ENCODE measurements around the gene RARRES2.

GRCh38 chr7:150322114-150322832 lies 19.2 kb downstream of the RARRES2 start:
- TF ChIP-seq EGR1 (IDR thresholded peaks at IDR 0.05) = no peak
- no peak for TF ChIP-seq MAX (IDR thresholded peaks at IDR 0.05)
- TF ChIP-seq YY1 (IDR thresholded peaks at IDR 0.05; ENCODE audit: low read depth) = no peak
- no peak for TF ChIP-seq REST (IDR thresholded peaks at IDR 0.05; ENCODE audit: low read depth)
- no peak for TF ChIP-seq TAF1 (IDR thresholded peaks at IDR 0.05; ENCODE audit: low read depth)
- no peak for TF ChIP-seq EP300 (IDR thresholded peaks at IDR 0.05; ENCODE audit: borderline replicate concordance)
- TF ChIP-seq CREB1 (IDR thresholded peaks at IDR 0.05; ENCODE audit: low read depth) = no peak

All from Ishikawa (cell line).